ENCODE measurements around the gene ELMO1.

GRCh38 chr7:37071124-37071523 lies 377.5 kb downstream of the ELMO1 start:
- TF ChIP-seq CTCF (conservative IDR thresholded peaks at IDR 0.05; ENCODE audit: low read depth, low read length) (no peak), EZH2 (IDR thresholded peaks at IDR 0.05; ENCODE audit: borderline replicate concordance, low read depth, low read length, poor library complexity, severe bottlenecking) (no peak)

Data from A673 (cell line).